HepG2 (cell line): ENCODE data around the gene TNFRSF25. TPM values are rescaled to one million over a fixed set of nuclear protein-coding genes. Genes with fewer than 3 reads are reported as not detected.

Source experiments
- DNMT1 ChIP-seq: sonication (generic); formaldehyde crosslinking; IDR thresholded peaks from 2 replicates; pipeline ENCODE4 v1.5.1; 2020; ENCODE audit warnings: mild to moderate bottlenecking, missing genetic modification reagents
- FOXK2 ChIP-seq: fragments of 450-650 bp; IDR thresholded peaks from 2 replicates; pipeline ENCODE4 v1.6.1; 2016
- HMGXB4 ChIP-seq, 2 experiments: sonication (generic) in 1 of 2; formaldehyde crosslinking in 1 of 2; IDR thresholded peaks; 2 replicates each; pipeline versions ENCODE4 v1.4.0 to v1.6.1; 2018 to 2020; ENCODE audit warnings: missing genetic modification reagents in 2 of 2, borderline replicate concordance in 1 of 2, low read depth in 1 of 2, mild to moderate bottlenecking in 1 of 2, missing biosample characterization in 1 of 2
- HNRNPL ChIP-seq: fragments of 200-400 bp; formaldehyde crosslinking; IDR thresholded peaks from 2 replicates; pipeline ENCODE4 v1.6.1; 2017; ENCODE audit warnings: mild to moderate bottlenecking, low read depth, low read length
- HOXD1 ChIP-seq: sonication (generic); formaldehyde crosslinking; IDR thresholded peaks from 2 replicates; pipeline ENCODE4 v1.5.0; 2020; ENCODE audit warnings: missing genetic modification reagents
- RELA ChIP-seq: sonication (generic); formaldehyde crosslinking; IDR thresholded peaks from 2 replicates; pipeline ENCODE4 v1.4.0; 2020; ENCODE audit warnings: missing genetic modification reagents
- TARDBP ChIP-seq: sonication (generic); formaldehyde crosslinking; IDR thresholded peaks from 2 replicates; pipeline ENCODE4 v1.8.0; 2022; ENCODE audit warnings: mild to moderate bottlenecking, missing genetic modification reagents
- THAP11 ChIP-seq: IDR thresholded peaks from 2 replicates; pipeline ENCODE4 v1.6.1; 2016; ENCODE audit warnings: missing biosample characterization, missing genetic modification reagents
- ZBTB7A ChIP-seq: sonication (generic); formaldehyde crosslinking; IDR thresholded peaks from 2 replicates; pipeline ENCODE4 v1.8.0; 2022; ENCODE audit warnings: mild to moderate bottlenecking, missing genetic modification reagents
- ZNF224 ChIP-seq: sonication (generic); formaldehyde crosslinking; IDR thresholded peaks from 2 replicates; pipeline ENCODE4 v1.5.0; 2020; ENCODE audit warnings: mild to moderate bottlenecking, missing genetic modification reagents
- ZNF263 ChIP-seq: sonication (generic); formaldehyde crosslinking; IDR thresholded peaks from 2 replicates; pipeline ENCODE4 v1.4.0; 2020; ENCODE audit warnings: missing genetic modification reagents
- ZNF451 ChIP-seq: sonication (generic); formaldehyde crosslinking; IDR thresholded peaks from 2 replicates; pipeline ENCODE4 v1.5.0; 2020; ENCODE audit warnings: mild to moderate bottlenecking, missing genetic modification reagents
- ZNF501 ChIP-seq: sonication (generic); formaldehyde crosslinking; IDR thresholded peaks from 2 replicates; pipeline ENCODE4 v1.5.1; 2020; ENCODE audit warnings: mild to moderate bottlenecking, moderate library complexity, missing genetic modification reagents
- ZNF577 ChIP-seq: sonication (generic); formaldehyde crosslinking; IDR thresholded peaks from 2 replicates; pipeline ENCODE4 v1.4.0; 2020; ENCODE audit warnings: mild to moderate bottlenecking, low read depth, missing genetic modification reagents, borderline replicate concordance
- ZNF670 ChIP-seq: sonication (generic); formaldehyde crosslinking; IDR thresholded peaks from 2 replicates; pipeline ENCODE4 v1.8.0; 2022; ENCODE audit warnings: mild to moderate bottlenecking, missing genetic modification reagents, borderline replicate concordance
- ZNF674 ChIP-seq: sonication (generic); formaldehyde crosslinking; IDR thresholded peaks from 2 replicates; pipeline ENCODE4 v1.5.0; 2020; ENCODE audit warnings: low read depth, mild to moderate bottlenecking, missing genetic modification reagents
- ZNF775 ChIP-seq: sonication (generic); formaldehyde crosslinking; IDR thresholded peaks from 2 replicates; pipeline ENCODE4 v1.4.0; 2020; ENCODE audit warnings: missing genetic modification reagents, mild to moderate bottlenecking, moderate library complexity, borderline replicate concordance
- polyA plus RNA-seq, 8 experiments: library from polyadenylated mRNA; depleted of rRNA in 3 of 8; stranded (reverse) in 7 of 8; unstranded in 1 of 8; fragments of >200 nt; fragmentation: Illumina TruSeq in 4 of 8; extraction: Trizol in 4 of 8; gene quantifications; 2 replicates each; pipeline versions ENCODE4 v1.2.1 to v1.2.3, GENCODE V29; 2011 to 2016; ENCODE audit warnings: low read depth in 4 of 8, missing spikeins in 1 of 8, mixed read lengths in 1 of 8; ENCODE audit not compliant: insufficient read depth in 1 of 8
- total RNA-seq, 5 experiments: library from RNA; depleted of rRNA; stranded (reverse); fragments of >200 nt; fragmentation: Illumina TruSeq; extraction: Trizol; gene quantifications; 2 replicates each; pipeline ENCODE4 v1.2.3, GENCODE V29; 2016; ENCODE audit warnings: low read depth in 1 of 5
- TF ChIP-seq, protein P1 (sequence below): sonication (generic); formaldehyde crosslinking; IDR thresholded peaks from 2 replicates; pipeline ENCODE4 v1.5.0; 2020; ENCODE audit warnings: mild to moderate bottlenecking, missing genetic modification reagents
- TF ChIP-seq, protein P2 (sequence below): fragments of 450-650 bp; IDR thresholded peaks from 2 replicates; pipeline ENCODE4 v1.6.1; 2017
- TF ChIP-seq, protein P3 (sequence below): sonication (generic); formaldehyde crosslinking; IDR thresholded peaks from 2 replicates; pipeline ENCODE4 v1.4.0; 2020; ENCODE audit warnings: low read depth, mild to moderate bottlenecking, missing genetic modification reagents
- TF ChIP-seq, protein P4 (sequence below): sonication (generic); formaldehyde crosslinking; IDR thresholded peaks from 2 replicates; pipeline ENCODE4 v1.5.0; 2020; ENCODE audit warnings: missing genetic modification reagents, mild to moderate bottlenecking, borderline replicate concordance

The TNFRSF25 gene
- total and polyA plus RNA-seq, 2 of the 13 experiments (the other 11 are each of a cell fraction or from before 2014, with no cell fraction given): 1.4 to 1.5 TPM

GRCh38 chr1:6447016-6447817 lies 18.8 kb downstream of the TNFRSF25 start (continued):
- TF ChIP-seq, protein P1, sequence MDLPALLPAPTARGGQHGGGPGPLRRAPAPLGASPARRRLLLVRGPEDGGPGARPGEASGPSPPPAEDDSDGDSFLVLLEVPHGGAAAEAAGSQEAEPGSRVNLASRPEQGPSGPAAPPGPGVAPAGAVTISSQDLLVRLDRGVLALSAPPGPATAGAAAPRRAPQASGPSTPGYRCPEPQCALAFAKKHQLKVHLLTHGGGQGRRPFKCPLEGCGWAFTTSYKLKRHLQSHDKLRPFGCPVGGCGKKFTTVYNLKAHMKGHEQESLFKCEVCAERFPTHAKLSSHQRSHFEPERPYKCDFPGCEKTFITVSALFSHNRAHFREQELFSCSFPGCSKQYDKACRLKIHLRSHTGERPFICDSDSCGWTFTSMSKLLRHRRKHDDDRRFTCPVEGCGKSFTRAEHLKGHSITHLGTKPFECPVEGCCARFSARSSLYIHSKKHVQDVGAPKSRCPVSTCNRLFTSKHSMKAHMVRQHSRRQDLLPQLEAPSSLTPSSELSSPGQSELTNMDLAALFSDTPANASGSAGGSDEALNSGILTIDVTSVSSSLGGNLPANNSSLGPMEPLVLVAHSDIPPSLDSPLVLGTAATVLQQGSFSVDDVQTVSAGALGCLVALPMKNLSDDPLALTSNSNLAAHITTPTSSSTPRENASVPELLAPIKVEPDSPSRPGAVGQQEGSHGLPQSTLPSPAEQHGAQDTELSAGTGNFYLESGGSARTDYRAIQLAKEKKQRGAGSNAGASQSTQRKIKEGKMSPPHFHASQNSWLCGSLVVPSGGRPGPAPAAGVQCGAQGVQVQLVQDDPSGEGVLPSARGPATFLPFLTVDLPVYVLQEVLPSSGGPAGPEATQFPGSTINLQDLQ (CRISPR knock-in tag): no peak
- peak; percentile 88; the same call in 1 of the 2 replicates for TF ChIP-seq ZNF670 (CRISPR knock-in tag)
- peak; percentile 37; the same call in 1 of the 2 replicates for TF ChIP-seq RELA (CRISPR knock-in tag)
- TF ChIP-seq HOXD1 (CRISPR knock-in tag): peak; percentile 81
- no peak for TF ChIP-seq FOXK2
- TF ChIP-seq ZNF674: no peak
- TF ChIP-seq DNMT1: peak; percentile 66; the same call in 1 of the 2 replicates
- peak; percentile 91; the same call in 1 of the 2 replicates for TF ChIP-seq HNRNPL
- peak; percentile 74; the same call in 1 of the 2 replicates for TF ChIP-seq ZNF501
- peak; percentile 76; the same call in 1 of the 2 replicates for TF ChIP-seq ZNF451 (CRISPR knock-in tag)
- TF ChIP-seq HMGXB4 (CRISPR knock-in tag; IDR thresholded peaks at IDR 0.05; ENCODE audit: borderline replicate concordance in 1 of 2, low read depth in 1 of 2): peak in 1 of 2 experiments; percentile 53; a peak in 2 of 4 replicates
- TF ChIP-seq, protein P2, sequence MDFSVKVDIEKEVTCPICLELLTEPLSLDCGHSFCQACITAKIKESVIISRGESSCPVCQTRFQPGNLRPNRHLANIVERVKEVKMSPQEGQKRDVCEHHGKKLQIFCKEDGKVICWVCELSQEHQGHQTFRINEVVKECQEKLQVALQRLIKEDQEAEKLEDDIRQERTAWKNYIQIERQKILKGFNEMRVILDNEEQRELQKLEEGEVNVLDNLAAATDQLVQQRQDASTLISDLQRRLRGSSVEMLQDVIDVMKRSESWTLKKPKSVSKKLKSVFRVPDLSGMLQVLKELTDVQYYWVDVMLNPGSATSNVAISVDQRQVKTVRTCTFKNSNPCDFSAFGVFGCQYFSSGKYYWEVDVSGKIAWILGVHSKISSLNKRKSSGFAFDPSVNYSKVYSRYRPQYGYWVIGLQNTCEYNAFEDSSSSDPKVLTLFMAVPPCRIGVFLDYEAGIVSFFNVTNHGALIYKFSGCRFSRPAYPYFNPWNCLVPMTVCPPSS: no peak
- peak; percentile 99 for TF ChIP-seq ZBTB7A
- TF ChIP-seq ZNF775 (CRISPR knock-in tag): no peak
- TF ChIP-seq, protein P3, sequence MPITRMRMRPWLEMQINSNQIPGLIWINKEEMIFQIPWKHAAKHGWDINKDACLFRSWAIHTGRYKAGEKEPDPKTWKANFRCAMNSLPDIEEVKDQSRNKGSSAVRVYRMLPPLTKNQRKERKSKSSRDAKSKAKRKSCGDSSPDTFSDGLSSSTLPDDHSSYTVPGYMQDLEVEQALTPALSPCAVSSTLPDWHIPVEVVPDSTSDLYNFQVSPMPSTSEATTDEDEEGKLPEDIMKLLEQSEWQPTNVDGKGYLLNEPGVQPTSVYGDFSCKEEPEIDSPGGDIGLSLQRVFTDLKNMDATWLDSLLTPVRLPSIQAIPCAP (CRISPR knock-in tag): no peak
- no peak for TF ChIP-seq ZNF263 (CRISPR knock-in tag)
- TF ChIP-seq ZNF577: no peak
- peak; percentile 99 for TF ChIP-seq TARDBP
- TF ChIP-seq, protein P4, sequence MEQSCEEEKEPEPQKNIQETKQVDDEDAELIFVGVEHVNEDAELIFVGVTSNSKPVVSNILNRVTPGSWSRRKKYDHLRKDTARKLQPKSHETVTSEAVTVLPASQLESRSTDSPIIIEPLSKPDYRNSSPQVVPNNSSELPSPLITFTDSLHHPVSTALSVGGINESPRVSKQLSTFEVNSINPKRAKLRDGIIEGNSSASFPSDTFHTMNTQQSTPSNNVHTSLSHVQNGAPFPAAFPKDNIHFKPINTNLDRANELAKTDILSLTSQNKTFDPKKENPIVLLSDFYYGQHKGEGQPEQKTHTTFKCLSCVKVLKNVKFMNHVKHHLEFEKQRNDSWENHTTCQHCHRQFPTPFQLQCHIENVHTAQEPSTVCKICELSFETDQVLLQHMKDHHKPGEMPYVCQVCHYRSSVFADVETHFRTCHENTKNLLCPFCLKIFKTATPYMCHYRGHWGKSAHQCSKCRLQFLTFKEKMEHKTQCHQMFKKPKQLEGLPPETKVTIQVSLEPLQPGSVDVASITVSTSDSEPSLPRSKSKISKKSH: no peak
- TF ChIP-seq THAP11: peak; percentile 66
- no peak for TF ChIP-seq ZNF224 (CRISPR knock-in tag)
